Measurements from ENCODE around the gene ANKRD49.

GRCh38 chr11:94449437-94449836 lies 44.3 kb upstream of the ANKRD49 start:
- TF ChIP-seq CTCF (IDR thresholded peaks at IDR 0.05; ENCODE audit: poor library complexity) (no peak), EZH2 (IDR thresholded peaks at IDR 0.05; ENCODE audit: borderline replicate concordance) (no peak)
